NOMO-1 (cell line): ENCODE measurements around the gene MRPS34.

Experiments used
- DNase-seq, 2 experiments: peaks; one replicate each; lab custom pipeline; 2025; ENCODE audit not compliant: unreplicated experiment in 2 of 2; lab: John Stamatoyannopoulos, UW

The MRPS34 gene

DNA sequence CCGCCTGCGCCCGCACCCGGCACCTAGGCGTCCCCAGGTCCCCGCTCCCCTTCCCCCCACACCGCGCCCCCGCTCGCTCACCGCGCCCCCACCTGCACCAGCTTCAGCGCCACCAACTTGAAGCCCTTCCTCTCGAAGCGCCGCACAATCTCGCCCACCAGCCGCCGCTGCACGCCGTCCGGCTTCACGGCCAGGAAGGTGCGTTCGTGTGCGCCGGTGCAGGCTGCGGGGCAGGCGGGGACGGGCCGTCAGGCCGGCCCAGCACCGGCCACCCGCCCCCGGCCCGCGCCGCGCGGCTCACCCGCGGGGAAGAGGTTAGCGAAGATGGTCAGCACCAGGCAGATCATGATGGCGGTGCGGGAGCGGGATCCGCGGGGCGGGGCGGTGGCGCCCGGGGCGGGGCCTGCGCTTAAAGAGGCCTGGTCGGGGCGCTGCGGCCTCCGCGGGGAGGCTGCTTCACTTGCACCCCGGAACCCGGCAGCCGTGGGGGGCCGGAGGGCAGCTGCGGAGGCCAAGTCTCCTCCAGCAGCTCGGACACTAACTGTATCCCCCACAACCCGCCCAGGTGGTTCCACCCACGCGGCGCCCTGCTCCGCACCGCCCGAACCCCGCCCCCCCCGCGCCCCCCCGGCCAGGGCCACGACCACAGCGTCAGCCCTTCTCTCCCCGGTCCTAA lies 1.6 kb downstream of the MRPS34 start, which contains the start of gene NME3:
Gene NME3, minus strand, starts transcription at position 356 of the 676 bp plus-strand sequence. Its CDS starts 9 bp downstream, at position 347.
- peak; percentile 42 to 62 for DNase-seq

DNA sequence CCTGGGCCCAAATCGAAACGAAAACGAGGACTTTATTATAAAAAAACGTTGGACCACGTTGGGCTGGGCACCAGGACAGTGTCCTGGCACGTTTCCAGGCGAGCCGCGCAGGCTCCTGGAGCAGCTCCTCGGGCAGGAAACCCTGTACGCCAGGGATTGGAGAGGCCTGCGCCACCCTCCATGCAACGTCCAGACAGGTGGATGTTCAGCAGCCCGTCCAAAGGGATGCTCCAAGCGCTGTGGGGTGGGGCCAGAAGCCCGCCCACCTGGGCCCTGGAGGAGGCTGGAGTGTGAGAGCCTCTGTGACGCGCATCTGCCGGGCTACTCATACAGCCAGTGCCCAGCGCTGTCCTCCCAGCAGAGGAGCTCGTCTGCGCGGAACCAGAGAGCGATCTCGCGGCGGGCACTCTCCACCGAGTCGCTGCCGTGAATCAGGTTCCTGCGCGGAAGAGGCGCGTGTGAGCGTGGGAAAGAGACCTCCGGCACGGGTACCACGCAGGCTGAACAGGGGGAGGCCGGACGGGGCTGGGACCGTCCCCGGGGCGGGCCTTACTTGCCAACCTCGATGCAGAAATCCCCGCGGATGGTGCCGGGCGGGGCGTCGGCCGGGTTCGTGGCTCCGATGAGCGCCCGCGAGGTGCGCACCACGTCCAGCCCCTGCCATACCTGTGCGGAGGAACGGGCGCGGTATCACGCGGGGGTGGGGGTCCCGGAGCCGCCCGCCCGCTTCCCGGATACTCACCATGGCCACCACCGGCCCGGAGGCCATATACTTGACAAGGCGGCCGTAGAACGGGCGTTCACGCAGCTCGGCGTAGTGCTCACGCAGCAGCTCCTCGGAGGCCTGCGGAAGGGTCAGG lies 2.4 kb downstream of the MRPS34 start:
- no peak for DNase-seq

DNA sequence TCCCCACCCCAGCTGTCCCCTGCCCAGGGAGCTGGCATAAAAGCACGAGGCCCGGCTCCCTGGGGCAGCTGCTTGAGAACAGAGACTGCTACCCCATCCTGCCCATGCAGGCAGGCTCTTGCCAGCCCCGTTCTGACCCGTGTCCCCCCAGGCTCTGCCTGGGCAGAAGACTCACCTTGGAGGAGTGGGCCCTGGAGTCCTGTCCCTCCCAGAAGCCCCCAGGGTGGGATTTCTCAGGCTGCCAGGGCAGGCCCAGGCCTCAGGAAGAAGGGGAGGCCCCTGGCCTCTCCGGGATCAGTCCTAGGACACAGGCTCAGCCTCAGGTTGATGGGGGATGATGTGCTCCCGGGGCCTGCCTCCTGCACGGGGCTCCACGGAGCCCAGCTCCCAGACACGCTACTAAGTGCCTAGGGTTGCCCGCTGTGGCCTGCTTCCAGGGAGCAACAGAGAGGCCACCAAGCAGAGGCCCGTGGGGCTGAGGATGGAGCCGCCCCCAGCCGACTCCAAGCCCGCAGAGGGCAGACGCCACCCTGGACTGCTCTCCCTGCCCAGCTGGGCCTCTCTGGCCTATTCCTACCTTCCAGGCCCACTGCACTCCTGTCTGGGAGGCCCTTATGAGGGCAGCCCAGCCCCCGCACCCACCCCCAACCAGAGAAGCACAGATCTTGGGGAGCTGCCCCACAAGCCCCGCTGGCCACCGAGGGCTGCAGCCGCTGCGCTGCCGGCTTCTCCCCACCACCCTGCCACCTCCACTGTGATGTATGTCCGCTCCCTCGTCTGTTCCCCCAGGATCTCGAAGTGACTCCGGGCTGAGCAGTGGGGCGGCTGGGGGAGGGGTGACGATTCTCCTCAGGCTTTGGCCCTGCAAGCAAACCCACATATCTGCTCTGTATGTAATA lies 3.3 kb downstream of the MRPS34 start:
- no peak for DNase-seq

DNA sequence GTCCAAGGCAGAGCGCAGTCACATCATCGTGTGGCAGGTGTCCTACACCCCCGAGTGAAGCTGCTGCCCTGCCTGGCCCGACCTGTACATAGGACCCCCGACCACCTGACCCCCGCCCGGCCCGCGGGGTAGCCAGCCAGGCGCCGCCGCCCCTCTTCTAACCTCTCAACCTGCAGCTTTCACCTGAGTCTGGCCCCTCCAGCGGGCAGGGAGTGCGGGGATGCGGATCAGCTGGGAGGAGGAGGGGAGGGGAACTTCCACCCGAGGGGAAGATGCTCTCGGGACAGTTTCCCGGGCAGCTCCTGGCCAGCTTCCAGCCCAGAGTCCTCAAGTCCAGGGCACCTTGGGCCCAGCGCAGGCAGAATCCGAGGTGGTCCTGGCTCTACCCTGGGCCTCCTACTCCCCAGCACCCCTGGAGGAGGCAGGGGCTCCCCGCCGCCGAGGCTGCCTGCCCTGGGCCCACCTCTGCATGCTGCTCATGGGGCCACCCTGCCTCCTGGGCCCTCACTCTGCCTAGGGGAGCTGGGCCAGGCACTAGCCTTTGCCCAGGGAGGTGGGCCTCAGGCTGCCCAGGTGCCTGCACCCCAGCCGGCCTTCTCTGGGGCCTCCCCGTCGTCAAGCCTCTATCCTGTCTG lies 4.0 kb downstream of the MRPS34 start:
- DNase-seq, result no peak

DNA sequence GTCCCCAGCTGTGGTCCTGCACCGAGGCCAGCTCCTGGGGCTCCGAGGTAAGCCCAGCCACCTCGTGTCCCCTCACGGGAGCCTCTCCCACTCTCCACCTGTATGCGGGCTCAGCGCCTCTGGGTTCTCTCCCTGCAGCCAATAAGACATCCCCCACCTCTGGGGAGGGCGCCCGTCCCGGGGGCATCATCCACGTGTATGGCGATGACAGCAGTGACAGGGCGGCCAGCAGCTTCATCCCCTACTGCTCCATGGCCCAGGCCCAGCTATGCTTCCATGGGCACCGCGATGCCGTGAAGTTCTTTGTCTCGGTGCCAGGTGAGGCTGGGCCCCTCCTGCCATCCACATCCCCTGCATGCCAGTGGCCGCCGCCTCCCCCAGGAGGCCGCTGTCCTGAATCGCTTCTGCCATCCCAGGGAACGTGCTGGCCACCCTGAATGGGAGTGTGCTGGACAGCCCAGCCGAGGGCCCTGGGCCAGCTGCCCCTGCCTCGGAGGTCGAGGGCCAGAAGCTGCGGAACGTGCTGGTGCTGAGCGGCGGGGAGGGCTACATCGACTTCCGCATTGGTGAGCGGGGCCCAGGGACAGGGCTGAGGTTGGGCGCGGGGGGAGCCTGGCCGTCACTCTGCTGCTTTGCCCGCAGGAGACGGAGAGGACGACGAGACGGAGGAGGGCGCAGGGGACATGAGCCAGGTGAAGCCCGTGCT lies 4.7 kb downstream of the MRPS34 start:
- no peak for DNase-seq

DNA sequence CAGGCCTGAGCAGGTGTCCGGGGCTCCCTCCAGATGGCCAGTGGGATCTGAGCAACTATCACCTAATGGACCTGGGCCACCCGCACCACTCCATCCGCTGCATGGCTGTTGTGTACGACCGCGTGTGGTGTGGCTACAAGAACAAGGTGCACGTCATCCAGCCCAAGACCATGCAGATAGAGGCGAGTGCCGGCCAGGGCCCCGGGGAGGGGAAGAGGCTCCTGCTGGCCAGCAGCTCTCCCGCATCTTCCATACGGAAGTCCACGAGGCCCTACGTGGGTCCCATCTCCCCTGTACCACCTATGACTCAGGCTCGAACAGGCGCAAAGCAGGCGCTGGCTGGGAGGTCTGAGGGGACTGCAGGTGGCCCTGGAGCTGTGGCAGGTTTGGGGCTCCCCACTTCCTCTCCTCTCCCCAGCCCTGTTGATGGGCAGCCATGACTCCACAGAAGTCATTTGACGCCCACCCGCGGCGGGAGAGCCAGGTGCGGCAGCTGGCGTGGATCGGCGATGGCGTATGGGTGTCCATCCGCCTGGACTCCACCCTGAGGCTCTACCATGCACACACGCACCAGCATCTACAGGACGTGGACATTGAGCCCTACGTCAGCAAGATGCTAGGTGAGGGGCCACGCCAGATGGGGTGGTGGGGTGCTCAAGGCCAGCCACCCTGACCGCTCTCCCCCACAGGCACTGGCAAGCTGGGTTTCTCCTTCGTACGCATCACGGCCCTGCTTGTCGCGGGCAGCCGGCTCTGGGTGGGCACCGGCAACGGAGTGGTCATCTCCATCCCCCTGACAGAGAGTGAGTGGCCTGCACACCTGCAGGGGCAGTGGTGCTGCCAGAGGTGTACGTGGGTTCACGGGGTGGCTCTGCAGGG lies 5.6 kb downstream of the MRPS34 start:
- no peak for DNase-seq

DNA sequence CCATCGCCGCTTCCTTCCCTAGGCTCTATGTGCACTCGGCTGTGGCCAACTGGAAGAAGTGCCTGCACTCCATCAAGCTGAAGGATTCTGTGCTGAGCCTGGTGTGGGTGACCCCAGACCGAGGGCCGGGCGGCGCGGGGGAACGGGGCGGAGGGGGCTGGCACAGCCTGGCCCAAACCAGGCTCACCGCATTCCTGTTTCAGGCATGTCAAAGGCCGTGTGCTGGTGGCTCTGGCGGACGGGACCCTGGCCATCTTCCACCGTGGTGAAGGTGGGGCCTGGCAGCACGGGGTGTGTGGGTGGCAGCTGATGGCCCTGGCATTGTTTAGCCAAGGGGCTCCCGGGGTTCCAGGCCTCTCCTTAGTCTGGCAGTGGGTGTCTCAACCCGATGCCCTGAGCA lies 6.2 kb downstream of the MRPS34 start:
- DNase-seq, result no peak

DNA sequence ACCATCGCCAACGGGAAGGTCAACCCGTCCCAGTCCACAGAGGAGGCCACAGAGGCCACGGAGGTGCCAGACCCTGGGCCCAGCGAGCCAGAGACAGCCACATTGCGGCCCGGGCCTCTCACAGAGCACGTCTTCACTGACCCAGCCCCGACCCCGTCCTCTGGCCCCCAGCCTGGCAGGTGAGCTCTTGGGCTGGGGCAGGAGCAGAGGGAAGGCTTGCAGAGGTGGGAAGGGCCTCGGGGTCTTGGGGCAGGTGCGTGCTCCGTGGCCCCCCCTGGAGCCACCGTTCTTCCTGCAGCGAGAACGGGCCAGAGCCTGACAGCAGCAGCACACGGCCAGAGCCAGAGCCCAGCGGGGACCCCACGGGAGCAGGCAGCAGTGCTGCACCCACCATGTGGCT lies 6.7 kb downstream of the MRPS34 start:
- no peak for DNase-seq

DNA sequence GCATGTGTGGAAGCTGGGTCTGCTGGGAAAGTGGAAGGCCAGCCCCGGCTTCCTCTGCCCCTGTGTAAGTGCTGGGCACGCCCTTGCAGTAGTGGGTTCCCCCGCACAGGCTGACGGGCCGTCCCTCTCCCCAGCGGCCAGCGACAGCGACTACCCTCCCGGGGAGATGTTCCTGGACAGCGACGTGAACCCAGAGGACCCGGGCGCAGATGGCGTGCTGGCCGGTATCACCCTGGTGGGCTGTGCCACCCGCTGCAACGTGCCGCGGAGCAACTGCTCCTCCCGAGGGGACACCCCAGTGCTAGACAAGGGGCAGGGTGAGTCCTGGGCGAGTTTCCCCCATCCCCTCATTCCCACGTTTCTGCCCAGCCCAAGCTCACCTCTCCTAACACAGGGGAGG lies 7.1 kb downstream of the MRPS34 start:
- DNase-seq, result no peak

DNA sequence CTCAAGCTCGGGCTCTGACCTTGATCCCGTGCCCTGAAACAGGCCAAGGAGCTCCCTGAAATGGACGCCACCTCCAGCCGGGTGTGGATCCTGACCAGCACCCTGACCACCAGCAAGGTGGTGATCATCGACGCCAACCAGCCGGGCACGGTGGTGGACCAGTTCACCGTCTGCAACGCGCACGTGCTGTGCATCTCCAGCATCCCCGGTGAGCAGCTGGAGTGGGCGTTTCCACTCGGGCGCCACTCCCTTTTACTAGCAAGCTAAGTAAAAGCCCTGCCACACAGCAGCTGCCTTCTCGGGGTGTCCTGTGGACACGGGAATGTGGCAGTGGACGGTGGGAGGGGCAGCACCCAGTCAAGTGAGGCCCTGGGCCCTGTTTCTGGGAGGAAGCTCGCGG lies 8.0 kb downstream of the MRPS34 start:
- no peak for DNase-seq

DNA sequence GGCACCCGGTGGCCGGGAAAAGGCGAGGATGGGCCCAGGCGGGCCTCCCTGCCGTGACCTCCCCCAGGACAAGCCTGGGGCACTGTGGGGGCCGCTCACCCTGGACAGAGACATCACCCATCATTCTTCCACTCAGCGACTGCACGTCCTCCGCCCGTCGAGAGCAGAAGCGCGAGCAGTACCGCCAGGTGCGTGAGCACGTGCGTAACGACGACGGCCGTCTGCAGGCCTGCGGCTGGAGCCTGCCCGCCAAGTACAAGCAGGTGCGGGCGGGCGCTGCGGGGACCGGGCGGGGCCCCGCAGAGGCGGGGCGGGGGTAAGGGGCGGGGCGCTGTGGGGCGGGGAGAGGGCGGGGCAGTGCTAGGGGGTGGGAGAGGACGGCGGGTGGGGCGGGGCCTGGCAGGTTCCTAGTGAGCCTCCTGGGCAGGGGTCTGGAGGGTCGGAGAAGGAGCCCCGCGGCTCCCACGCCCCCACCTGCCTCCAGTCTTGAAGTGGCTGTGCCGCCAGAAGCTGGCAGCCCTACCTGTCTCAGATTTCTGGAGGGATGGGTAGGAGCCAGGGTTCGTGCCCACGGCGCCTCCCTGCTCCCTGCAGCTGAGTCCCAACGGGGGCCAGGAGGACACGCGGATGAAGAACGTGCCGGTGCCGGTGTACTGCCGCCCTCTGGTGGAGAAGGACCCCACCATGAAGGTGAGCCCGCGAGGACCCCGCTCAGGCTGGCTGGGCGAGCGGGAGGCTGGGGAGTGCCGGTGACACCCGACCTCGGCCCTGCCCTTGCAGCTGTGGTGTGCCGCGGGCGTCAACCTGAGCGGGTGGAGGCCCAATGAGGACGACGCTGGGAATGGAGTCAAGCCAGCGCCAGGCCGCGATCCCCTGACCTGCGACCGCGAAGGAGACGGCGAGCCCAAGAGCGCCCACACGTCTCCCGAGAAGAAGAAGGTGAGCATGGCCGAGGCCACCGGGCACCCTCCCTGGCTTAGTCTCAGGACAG lies 9.1 kb downstream of the MRPS34 start:
- DNase-seq, result no peak

DNA sequence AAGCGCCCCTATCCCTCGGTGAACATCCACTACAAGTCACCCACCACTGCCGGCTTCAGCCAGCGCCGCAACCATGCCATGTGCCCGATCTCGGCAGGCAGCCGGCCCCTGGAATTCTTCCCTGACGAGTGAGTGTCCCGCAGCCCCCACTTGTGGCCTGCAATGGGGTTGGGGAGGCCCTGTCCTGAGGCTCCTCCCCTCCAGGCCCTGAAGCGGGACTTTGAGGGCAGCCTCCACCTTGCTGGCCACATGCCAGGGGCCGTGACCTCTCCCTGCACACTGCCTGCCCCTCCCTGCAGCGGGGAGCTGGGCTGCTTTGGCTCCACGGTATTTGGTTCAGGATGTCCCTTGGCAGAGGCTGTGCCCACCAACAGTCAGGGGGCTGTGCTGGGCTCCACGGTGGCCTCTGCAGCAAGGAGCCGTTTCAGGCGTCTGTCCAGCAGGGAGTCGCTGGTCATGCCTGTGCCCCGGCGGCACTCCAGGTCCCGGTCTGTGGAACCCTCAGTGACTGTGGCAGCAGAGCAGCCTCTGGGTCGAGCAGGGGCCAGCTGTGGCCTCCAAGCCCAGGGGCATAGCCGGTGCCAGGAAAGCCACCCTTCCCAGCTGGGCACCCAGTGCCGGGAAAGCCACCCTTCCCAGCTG lies 9.9 kb downstream of the MRPS34 start:
- no peak for DNase-seq

DNA sequence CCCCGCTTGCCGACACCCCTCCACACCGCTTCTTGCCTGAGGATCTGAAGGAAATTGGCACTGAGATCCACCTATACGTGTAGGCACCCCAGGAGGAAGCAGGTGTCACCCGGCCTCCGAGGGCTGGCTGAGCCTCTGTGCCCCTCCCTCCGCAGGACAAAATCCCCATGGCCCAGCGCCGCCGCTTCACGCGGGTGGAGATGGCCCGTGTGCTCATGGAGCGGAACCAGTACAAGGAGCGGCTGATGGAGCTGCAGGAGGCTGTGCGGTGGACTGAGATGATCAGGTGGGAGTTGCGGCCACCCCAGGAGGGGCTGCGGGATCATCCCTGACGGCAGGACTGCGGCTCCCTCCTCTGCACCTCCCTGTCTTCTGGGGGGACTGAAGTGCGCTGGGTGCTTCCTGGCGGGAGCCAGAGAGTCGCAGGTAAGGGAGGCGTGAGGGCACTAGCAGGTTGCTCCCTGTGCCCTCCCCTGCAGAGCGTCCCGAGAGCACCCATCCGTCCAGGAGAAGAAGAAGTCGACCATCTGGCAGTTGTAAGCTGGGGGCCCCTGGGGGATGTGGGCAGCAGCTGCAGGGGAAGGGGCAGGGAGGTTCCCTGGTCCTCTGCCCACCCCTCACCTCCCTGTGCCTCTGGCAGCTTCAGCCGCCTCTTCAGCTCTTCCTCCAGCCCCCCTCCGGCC lies 10.6 kb downstream of the MRPS34 start:
- DNase-seq, result no peak

DNA sequence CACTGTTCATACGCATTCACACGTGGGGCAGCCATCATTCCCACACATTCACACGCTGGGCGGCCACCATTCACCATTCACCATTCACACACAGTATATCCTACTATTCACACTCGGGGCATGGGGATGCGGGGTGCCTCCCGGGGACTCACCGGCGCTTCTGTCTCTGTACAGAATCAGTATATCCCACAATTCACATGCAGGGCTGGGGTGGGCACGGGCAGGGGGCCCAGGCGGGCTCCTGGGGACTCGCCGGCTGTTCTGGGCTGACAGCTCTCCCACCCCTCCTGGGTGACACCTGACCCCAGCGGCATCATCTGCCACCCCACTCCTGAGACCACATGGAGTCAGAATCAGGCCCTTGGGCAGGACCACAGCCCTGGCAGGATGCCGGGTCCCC lies 11.2 kb downstream of the MRPS34 start:
- no peak for DNase-seq

DNA sequence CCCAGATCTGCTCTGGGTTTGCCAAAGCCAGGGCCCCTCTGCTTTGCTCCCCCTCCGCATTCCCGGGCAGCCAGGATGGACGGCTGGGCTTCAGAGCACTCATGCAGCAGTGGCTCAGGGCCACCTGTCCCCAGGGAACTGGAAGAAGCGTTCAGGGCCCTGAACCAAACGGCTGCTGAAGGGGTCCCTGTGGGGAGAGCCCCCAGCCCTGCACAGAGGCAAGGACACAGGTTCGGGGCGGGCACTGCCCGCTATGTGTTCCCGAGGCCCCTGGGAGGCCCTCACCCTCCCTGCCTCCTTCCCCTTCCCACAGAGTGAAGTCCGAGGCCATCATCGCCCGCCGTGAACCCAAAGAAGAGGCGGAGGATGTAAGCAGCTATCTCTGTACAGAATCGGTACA lies 12.0 kb downstream of the MRPS34 start:
- DNase-seq, result no peak

DNA sequence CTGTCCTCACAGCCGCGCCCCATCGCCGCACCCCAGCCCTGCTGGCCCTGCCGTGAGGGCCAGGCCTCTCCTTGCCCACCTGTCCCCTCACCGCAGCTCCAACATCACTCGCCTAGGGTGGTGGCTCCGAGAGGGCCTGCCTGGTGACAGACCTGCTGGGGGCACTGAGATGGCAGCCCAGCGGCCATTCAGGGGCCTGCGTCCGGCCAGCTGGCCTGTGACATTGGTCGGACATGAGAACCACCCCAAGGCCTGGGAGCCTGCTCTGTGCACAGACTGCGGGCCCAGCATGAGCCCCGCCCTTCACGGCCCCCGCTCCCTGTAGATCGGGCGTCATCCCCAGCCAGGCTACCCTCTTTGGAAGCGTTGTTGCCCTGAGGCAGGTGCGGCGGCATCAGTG lies 13.4 kb downstream of the MRPS34 start:
- no peak for DNase-seq

DNA sequence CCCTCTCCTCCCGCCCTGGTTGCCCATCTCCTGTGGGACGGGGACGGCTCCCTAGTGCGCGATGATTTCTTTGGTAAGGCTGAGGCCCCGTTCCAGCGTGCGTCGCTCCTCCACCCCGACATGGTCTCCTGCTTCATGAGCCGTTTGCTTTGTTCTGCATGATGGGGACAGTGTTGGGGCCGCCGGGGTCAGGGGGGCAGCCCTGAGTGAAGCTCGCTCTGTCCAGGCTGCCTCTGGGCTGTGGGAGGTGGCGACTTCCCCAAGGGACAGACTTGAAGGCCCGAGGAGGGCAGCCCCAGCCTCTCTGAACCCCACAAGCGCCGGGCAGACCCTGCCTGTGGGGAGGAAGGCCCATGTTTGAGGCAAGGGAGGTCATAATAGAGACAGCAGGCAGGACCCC lies 14.0 kb downstream of the MRPS34 start:
- DNase-seq, result no peak
